Memory B cell (primary cell): ENCODE measurements around the gene LTBP1.
A peak's percentile ranks its signal among the peaks of the same experiment; 100 is the strongest.
"Not testable (repeated sequence)": the region's sequence is repeated elsewhere in the genome, so short reads cannot be mapped to it uniquely, and the experiment has no call there.

Source experiments
- ATAC-seq: fragments of 150-1000 bp; cut with Tn5 transposase; 2 replicates; pipeline ENCODE4 v1.10.0; 2021; ENCODE audit warnings: low read depth, mild to moderate bottlenecking, moderate library complexity
- DNase-seq, 2 donors: peaks; one replicate each; pipeline ENCODE4 v3.0.0; 2022; ENCODE audit warnings: low spot score in 2 of 2
- H3K27ac Mint-ChIP-seq: one replicate; pipeline ENCODE4 v1.8.0; 2022; ENCODE audit warnings: mild to moderate bottlenecking, moderate library complexity, mixed read lengths
- H3K27me3 Mint-ChIP-seq: one replicate; pipeline ENCODE4 v1.8.0; 2022; ENCODE audit warnings: mixed read lengths
- H3K36me3 Mint-ChIP-seq: one replicate; pipeline ENCODE4 v1.8.0; 2022; ENCODE audit warnings: mild to moderate bottlenecking, mixed read lengths
- H3K4me1 Mint-ChIP-seq: one replicate; pipeline ENCODE4 v1.8.0; 2022; ENCODE audit warnings: mixed read lengths
- H3K4me3 Mint-ChIP-seq: one replicate; pipeline ENCODE4 v1.8.0; 2022; ENCODE audit warnings: mild to moderate bottlenecking, moderate library complexity, mixed read lengths
- H3K9me3 Mint-ChIP-seq: one replicate; pipeline ENCODE4 v1.8.0; 2022; ENCODE audit warnings: mixed read lengths

The LTBP1 gene

GRCh38 chr2:32946314-32947075, at the start of gene LTBP1:
Gene LTBP1, plus strand, starts transcription at chr2:32946953. Its CDS starts 372 bp downstream, at chr2:32947325.
- peak; percentile 77 for ATAC-seq
- peaks cover 5% of the 10 kb centered on the region for H3K4me1 Mint-ChIP-seq
- peak; percentile 32 to 51 for DNase-seq
- no peak within 1 kb of the TSS for H3K27ac Mint-ChIP-seq
- peak within 1 kb of the TSS; percentile 82 for H3K4me3 Mint-ChIP-seq
- peaks cover 16% of the 10 kb centered on the region for H3K27me3 Mint-ChIP-seq
- H3K9me3 Mint-ChIP-seq: no peaks in the 10 kb centered on the region
- H3K36me3 Mint-ChIP-seq: no peaks in the 10 kb centered on the region

DNA sequence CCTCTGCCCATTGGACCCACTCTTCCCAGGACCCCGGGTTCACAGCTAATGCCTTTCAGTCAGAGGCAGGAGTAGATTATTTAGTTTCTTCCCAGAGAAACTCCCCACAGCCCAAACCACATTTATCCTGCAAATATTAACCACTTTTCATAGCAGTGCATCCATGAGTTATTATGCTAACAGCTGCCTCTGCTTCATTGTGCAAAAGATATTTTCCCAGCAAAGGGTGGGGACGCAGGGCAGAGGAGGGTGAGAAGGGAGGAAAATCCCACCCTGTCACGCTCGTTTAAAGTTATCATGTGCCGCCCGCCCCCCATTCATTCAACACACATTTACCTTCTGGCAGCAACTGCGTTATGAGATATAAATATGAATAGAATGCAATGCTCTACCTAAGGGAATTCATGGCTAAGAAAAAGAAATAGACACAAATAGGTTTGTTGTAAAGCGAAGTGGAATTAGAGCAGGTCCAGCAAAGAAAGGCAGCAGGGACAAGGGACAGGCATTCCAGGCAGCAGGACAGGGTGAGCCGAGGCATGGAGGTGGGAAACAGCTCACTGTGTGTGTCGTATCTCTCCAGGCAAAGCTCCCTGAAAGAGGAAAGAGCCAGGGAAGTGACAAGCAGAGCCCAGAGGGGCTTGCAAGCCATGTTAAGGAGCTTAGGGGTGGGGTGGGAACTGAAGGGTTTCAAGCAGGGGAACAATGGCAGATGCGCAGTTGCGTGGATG, 46.3 kb upstream of the LTBP1 start:
- ATAC-seq (no peak), DNase-seq (no peak)
- Mint-ChIP-seq H3K36me3 (peaks cover 2% of the 10 kb centered on the region), H3K9me3 (peaks cover 3% of the 10 kb centered on the region), H3K4me1 (peaks cover 1% of the 10 kb centered on the region), H3K27me3 (peaks cover 11% of the 10 kb centered on the region), H3K27ac (no peak overlapping the region), H3K4me3 (no peak overlapping the region)

- Mint-ChIP-seq H3K9me3 (peaks cover 5% of the 10 kb centered on the region), H3K27ac (no peak overlapping the region), H3K27me3 (peaks cover 11% of the 10 kb centered on the region), H3K4me1 (peaks cover 2% of the 10 kb centered on the region), H3K36me3 (peaks cover 2% of the 10 kb centered on the region), H3K4me3 (no peak overlapping the region)
- ATAC-seq (no peak), DNase-seq (no peak)
These were observed 45.4 kb upstream of the LTBP1 start for GRCh38 chr2:32901313-32901712.

GRCh38 chr2:32902174-32902573, 44.6 kb upstream of the LTBP1 start:
- Mint-ChIP-seq H3K27me3 (peaks cover 11% of the 10 kb centered on the region), H3K9me3 (peaks cover 3% of the 10 kb centered on the region), H3K4me1 (peaks cover 2% of the 10 kb centered on the region), H3K27ac (no peak overlapping the region), H3K4me3 (no peak overlapping the region), H3K36me3 (peaks cover under 1% of the 10 kb centered on the region)
- ATAC-seq: no peak
- no peak for DNase-seq

- DNase-seq (no peak), ATAC-seq (no peak)
- no peaks in the 10 kb centered on the region for H3K36me3 Mint-ChIP-seq
- no peak overlapping the region for H3K4me3 Mint-ChIP-seq
- H3K27me3 Mint-ChIP-seq: peaks cover 11% of the 10 kb centered on the region
- peaks cover 1% of the 10 kb centered on the region for H3K9me3 Mint-ChIP-seq
- peaks cover 2% of the 10 kb centered on the region for H3K4me1 Mint-ChIP-seq
- H3K27ac Mint-ChIP-seq: no peak overlapping the region
These were observed 43.8 kb upstream of the LTBP1 start for GRCh38 chr2:32902986-32903385.

DNA sequence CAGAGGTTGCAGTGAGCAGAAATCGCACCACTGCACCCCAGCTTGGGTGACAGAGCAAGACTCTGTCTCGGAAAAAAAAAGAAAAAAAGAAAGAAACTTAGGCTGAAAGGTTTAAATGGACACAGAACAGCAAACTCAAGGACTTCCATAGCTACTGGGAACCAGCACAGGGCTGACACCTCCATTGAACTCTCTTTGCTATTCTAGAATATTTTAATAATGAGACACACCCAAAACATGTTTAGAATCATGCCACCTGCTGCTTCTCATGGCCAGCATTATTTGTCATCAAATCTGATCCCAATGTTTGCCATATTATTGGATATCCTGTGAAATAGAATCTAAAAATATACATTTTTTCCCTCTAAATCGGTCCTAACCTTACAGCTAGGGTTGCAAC, 42.7 kb upstream of the LTBP1 start:
- no peaks in the 10 kb centered on the region for H3K36me3 Mint-ChIP-seq

DNA sequence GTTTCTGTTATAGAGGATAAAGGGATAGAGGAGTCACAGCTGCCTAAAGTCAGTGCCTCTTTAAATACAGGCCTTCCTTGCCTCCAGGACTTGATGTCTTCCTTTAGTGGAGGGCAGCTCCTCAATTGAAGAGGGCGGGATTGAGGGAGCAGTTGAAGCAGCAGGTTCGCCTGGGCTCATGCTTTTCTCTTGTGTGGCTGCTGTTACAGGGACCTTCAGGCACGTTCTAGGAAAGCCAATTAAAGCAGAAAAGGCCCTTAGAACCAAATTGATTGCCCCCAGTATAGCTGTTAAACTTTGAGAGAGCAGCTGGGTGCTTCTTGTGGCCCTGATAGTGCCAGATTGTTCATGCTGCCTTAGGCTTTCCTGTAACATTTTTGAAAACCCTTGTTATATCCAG, 42.0 kb upstream of the LTBP1 start:
- H3K4me1 Mint-ChIP-seq: peaks cover 2% of the 10 kb centered on the region
- DNase-seq: no peak
- peaks cover 1% of the 10 kb centered on the region for H3K9me3 Mint-ChIP-seq
- no peak overlapping the region for H3K4me3 Mint-ChIP-seq
- no peak for ATAC-seq
- H3K27ac Mint-ChIP-seq: no peak overlapping the region
- peaks cover 9% of the 10 kb centered on the region for H3K27me3 Mint-ChIP-seq
- H3K36me3 Mint-ChIP-seq: no peaks in the 10 kb centered on the region

More for the DNA sequence above, 42.7 kb upstream of the LTBP1 start:
- no peak for DNase-seq
- Mint-ChIP-seq H3K9me3 (peaks cover 1% of the 10 kb centered on the region), H3K4me1 (peaks cover 2% of the 10 kb centered on the region), H3K27ac (no peak overlapping the region), H3K27me3 (peaks cover 9% of the 10 kb centered on the region), H3K4me3 (no peak overlapping the region)
- no peak for ATAC-seq

DNA sequence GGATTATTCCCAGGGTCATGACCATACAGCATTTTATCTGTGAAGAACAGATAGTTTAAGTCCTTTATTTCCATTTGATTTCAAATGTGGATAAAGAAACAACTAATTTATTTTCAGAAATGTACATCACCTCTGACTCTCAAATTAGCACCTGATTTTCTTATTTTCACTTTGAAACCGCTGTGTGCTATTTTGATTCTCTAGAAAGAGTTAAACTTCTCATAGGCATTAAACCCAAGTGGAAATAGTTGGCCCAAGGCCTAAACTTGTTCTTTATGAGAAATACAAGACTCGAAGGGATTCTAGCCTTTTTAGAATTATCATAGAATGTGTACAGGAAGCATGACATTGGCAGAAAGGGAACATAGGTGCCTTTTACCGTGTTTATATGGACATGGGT, 41.5 kb upstream of the LTBP1 start:
- peaks cover 1% of the 10 kb centered on the region for H3K9me3 Mint-ChIP-seq
- H3K27me3 Mint-ChIP-seq: peaks cover 7% of the 10 kb centered on the region
- peaks cover 2% of the 10 kb centered on the region for H3K4me1 Mint-ChIP-seq
- no peak overlapping the region for H3K4me3 Mint-ChIP-seq
- no peaks in the 10 kb centered on the region for H3K36me3 Mint-ChIP-seq
- ATAC-seq: no peak
- H3K27ac Mint-ChIP-seq: no peak overlapping the region
- DNase-seq: no peak

DNA sequence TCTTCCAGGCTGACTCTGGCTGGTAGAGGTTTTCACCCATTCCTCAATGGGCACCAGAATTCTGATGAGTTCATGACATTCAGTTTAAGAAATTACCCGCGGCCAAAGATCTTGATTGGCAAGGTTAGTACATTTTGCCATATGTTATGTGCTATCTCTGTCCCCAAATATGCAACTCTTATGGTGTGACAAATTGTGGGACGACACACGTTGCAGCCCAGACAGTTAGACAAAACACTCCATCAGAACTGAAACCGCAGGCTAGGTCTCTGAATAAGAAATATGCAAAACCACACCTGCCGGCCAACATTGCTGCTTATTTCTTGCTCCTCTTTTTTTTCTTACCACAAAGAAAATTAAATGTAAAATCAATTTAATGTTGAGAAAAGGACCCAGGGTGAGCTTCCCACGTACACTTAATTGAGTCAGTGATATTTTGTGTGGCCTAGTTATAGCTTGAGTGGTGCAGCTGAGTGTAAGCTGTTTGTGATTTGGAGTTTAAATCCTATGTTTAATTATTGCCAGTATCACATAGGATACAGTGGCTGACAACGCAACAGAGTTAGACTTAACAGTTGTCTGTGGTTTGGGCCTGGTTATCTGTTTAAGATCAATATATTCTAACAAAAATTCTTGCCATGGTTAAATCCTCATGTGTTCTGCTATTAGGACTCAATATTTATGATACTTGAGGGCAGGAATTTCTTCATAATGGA, 35.7 kb upstream of the LTBP1 start:
- H3K27me3 Mint-ChIP-seq: peaks cover 13% of the 10 kb centered on the region
- H3K36me3 Mint-ChIP-seq: no peaks in the 10 kb centered on the region
- ATAC-seq: peak; percentile 31
- H3K9me3 Mint-ChIP-seq: no peaks in the 10 kb centered on the region
- peaks cover 9% of the 10 kb centered on the region for H3K4me1 Mint-ChIP-seq
- H3K27ac Mint-ChIP-seq: no peak overlapping the region
- no peak overlapping the region for H3K4me3 Mint-ChIP-seq
- no peak for DNase-seq

DNA sequence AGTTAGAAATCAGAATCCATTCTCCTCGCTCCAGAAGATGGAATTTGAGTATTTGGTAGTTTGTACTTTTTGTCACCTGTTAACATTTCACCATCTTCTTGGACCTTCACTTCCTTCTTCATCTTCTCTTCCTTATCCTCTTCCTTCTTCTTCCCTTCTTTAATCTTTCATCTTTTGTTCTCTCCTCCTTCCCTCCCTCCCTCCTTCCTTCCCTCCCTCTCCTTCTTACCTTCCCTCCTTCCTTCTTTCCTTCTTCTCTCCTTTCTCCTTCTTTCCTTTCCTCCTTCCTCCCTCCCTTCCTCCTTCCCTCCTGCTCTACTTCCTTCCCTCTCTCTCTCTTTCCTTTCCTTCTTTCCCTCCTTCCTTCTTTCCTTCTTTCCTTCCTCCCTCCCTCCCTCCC, 31.1 kb upstream of the LTBP1 start:
- Mint-ChIP-seq H3K9me3 (peaks cover 1% of the 10 kb centered on the region), H3K27ac (no peak overlapping the region), H3K27me3 (peaks cover 13% of the 10 kb centered on the region), H3K4me3 (no peak overlapping the region), H3K36me3 (peaks cover 2% of the 10 kb centered on the region), H3K4me1 (peaks cover 9% of the 10 kb centered on the region)
- DNase-seq: no peak
- ATAC-seq: no peak

DNA sequence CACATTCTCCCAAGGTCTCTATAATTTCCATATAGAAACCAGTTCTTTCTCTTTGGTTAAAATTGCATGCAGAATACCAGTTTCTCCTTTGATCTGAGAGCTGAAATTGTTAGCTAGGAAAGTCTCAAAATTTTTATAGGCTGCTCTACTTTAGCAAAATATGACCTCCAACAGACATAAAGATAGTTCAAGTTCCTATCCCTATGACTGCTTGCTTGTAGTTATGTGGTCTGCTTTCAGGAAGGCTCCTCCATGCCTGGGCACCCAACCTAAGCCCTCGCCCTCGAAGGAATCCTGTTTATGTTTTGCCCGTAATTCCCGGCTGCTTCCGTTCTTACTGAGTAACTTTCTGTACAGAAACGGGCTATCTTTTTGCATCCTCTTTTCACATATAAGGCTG, 28.0 kb upstream of the LTBP1 start:
- Mint-ChIP-seq H3K4me1 (no peaks in the 10 kb centered on the region), H3K27me3 (peaks cover 11% of the 10 kb centered on the region), H3K9me3 (peaks cover 1% of the 10 kb centered on the region), H3K36me3 (peaks cover 2% of the 10 kb centered on the region), H3K4me3 (no peak overlapping the region), H3K27ac (no peak overlapping the region)
- ATAC-seq (no peak), DNase-seq (no peak)

- not testable (repeated sequence) for DNase-seq, H3K4me1 Mint-ChIP-seq, H3K27ac Mint-ChIP-seq, H3K9me3 Mint-ChIP-seq, ATAC-seq, H3K36me3 Mint-ChIP-seq, H3K4me3 Mint-ChIP-seq, H3K27me3 Mint-ChIP-seq
These were observed 26.9 kb upstream of the LTBP1 start for GRCh38 chr2:32919901-32920300.

GRCh38 chr2:32921486-32921885, 25.3 kb upstream of the LTBP1 start:
- not testable (repeated sequence) for H3K9me3 Mint-ChIP-seq, H3K27me3 Mint-ChIP-seq, H3K27ac Mint-ChIP-seq, H3K4me3 Mint-ChIP-seq, ATAC-seq, H3K4me1 Mint-ChIP-seq, DNase-seq, H3K36me3 Mint-ChIP-seq

DNA sequence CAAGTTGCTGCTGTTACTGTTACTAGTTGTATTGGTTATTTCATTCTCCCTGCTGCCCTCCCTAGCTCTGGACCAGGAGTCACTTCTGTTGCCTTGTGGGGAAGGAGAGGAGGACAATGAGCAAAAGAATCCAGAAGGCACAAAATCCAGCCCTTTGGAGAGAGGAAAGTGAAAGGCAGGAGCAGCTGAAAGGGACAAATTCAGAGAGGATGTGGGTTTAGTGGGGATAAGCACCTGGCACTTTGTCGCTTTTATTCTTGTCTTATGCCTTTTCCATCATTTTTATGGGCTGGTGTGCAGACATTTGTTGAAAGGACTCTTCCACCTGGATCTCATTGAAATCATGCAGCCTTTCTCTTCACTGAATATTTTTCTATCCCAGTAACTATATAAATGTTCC, 24.3 kb upstream of the LTBP1 start:
- no peak for ATAC-seq
- Mint-ChIP-seq H3K27me3 (peaks cover 14% of the 10 kb centered on the region), H3K9me3 (peaks cover 1% of the 10 kb centered on the region)

More for the DNA sequence above, 24.3 kb upstream of the LTBP1 start:
- no peak for DNase-seq
- H3K36me3 Mint-ChIP-seq: peaks cover 4% of the 10 kb centered on the region
- no peaks in the 10 kb centered on the region for H3K4me1 Mint-ChIP-seq
- H3K4me3 Mint-ChIP-seq: no peak overlapping the region
- no peak overlapping the region for H3K27ac Mint-ChIP-seq
